Hepatocyte (in vitro differentiated cells): Measurements from ENCODE around the gene OR4N5.

Source experiments
- EZH2 ChIP-seq: fragments of 200-600 bp; sonication (generic); IDR thresholded peaks from 2 replicates; pipeline ENCODE4 v1.6.1; 2016; ENCODE audit warnings: antibody characterized with exemption, mild to moderate bottlenecking, borderline replicate concordance
- TF ChIP-seq, protein P1 (sequence below): fragments of 200-600 bp; sonication (generic); IDR thresholded peaks from 2 replicates; pipeline ENCODE4 v1.5.1; 2016; ENCODE audit warnings: antibody characterized with exemption, mild to moderate bottlenecking; ENCODE audit not compliant: poor library complexity

DNA sequence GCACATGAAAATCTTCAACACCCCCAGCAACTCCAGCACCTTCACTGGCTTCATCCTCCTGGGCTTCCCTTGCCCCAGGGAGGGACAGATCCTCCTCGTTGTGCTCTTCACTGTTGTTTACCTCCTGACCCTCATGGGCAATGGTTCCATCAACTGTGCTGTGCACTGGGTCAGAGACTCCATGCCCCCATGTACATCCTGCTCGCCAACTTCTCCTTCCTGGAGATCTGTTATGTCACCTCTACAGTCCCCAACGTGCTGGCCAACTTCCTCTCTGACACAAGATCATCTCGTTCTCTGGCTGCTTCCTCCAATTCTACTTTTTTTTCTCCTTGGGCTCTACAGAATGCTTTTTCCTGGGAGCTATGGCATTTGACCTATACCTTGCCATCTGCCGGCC, 40.6 kb downstream of the OR4N5 start:
- TF ChIP-seq, protein P1, sequence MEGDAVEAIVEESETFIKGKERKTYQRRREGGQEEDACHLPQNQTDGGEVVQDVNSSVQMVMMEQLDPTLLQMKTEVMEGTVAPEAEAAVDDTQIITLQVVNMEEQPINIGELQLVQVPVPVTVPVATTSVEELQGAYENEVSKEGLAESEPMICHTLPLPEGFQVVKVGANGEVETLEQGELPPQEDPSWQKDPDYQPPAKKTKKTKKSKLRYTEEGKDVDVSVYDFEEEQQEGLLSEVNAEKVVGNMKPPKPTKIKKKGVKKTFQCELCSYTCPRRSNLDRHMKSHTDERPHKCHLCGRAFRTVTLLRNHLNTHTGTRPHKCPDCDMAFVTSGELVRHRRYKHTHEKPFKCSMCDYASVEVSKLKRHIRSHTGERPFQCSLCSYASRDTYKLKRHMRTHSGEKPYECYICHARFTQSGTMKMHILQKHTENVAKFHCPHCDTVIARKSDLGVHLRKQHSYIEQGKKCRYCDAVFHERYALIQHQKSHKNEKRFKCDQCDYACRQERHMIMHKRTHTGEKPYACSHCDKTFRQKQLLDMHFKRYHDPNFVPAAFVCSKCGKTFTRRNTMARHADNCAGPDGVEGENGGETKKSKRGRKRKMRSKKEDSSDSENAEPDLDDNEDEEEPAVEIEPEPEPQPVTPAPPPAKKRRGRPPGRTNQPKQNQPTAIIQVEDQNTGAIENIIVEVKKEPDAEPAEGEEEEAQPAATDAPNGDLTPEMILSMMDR: no peak
- TF ChIP-seq EZH2: no peak
